ENCODE results near the gene ERCC2. TPM values are rescaled to one million over a fixed set of nuclear protein-coding genes. Genes with fewer than 3 reads are reported as not detected.
A peak's percentile ranks its signal among the peaks of the same experiment; 100 is the strongest.
"Not testable (repeated sequence)": the region's sequence is repeated elsewhere in the genome, so short reads cannot be mapped to it uniquely, and the experiment has no call there.

Gene ERCC2
- total and polyA plus RNA-seq, 5 donors = 9.6 to 15.7 (median 11.5) TPM

DNA sequence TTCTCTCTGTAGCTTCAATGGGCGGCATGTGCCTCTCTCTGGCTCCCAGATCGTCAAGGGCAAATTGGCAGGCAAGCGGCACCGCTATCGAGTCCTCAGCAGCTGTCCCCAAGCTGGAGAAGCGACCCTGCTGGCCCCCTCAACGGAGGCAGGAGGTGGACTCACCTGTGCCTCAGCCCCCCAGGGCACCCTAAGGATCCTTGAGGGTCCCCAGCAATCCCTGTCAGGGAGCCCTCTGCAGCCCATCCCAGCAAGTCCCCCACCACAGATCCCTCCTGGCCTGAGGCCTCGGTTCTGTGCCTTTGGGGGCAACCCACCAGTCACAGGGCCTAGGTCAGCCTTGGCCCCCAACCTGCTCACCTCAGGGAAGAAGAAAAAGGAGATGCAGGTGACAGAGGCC lies 37.7 kb upstream of the ERCC2 start:
- no peak overlapping the region for H3K4me3 ChIP-seq (ENCODE audit: low read length)
- DNase-seq (no peak), ATAC-seq (no peak)
- H3K27ac ChIP-seq (ENCODE audit: low read length) = no peak overlapping the region
- H3K9me3 ChIP-seq (ENCODE audit: control insufficient read depth, low read length) = no peaks in the 10 kb centered on the region
- intact Hi-C loops (cut with DNase I) = no loop called here
- WGBS = 87% methylated on average over 8 of the region's 8 CpGs
- H3K4me1 ChIP-seq (ENCODE audit: control insufficient read depth, insufficient read depth, low read length) = no peaks in the 10 kb centered on the region
- no peaks in the 10 kb centered on the region for H3K27me3 ChIP-seq (ENCODE audit: control insufficient read depth, insufficient read depth)

- DNase-seq; H3K9me3 ChIP-seq (ENCODE audit: control insufficient read depth, low read length); ATAC-seq; H3K4me3 ChIP-seq (ENCODE audit: low read length); intact Hi-C loops (cut with DNase I); H3K27me3 ChIP-seq (ENCODE audit: control insufficient read depth, insufficient read depth); H3K27ac ChIP-seq (ENCODE audit: low read length); H3K4me1 ChIP-seq (ENCODE audit: control insufficient read depth, insufficient read depth, low read length): not testable (repeated sequence)
- WGBS = 85% methylated on average over 5 of the region's 5 CpGs
Measured at GRCh38 chr19:45407585-45407984, 37.2 kb upstream of the ERCC2 start.

- no peak overlapping the region for H3K27ac ChIP-seq (ENCODE audit: low read length)
- ATAC-seq = no peak
- whole genome bisulfite sequencing = 2% methylated on average over 10 of the region's 10 CpGs
Measured at GRCh38 chr19:45407091-45407375, 36.7 kb upstream of the ERCC2 start.

DNA sequence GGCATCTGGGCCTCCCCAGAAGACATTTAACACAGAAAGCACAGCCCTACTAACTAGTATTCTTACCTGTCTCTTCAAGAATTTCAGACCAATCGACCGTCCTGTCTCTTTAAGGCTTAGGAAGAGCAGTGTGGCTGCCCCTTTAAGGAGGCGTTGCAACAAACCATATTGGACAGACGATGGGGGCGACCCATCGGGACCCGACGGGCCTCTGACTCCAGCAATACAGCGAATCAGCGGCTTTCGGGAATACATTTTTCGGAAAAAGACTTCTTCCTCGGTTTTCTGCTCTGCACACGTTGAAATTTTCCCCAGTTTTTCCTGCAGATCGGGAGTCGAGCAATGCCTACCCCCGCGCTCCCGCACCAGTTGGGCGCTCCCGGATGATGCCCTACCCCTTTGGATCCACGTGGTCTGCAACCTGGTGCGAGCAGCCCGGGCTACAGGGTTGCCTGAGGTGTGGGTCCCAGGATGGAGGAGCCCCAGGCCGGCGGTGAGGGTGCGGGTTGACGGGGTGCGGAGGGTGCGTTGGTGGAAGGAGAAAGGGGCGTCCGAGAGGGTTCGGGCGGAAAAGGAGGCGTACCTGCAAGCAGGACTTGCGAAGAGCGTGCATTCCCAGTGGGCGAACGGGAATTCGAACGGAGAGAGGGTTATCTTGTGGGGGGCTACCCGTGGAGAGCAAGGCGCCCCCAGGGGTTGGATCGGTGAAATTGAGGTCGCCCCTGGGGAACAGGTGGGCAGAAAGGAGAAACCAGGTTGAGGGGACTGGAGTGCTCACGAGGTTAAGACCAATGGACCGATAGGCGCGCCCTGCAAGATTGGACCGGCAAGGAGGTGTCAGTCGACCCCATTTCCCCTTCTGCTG lies 36.1 kb upstream of the ERCC2 start, which contains the start of gene POLR1G:
Gene POLR1G, plus strand, starts transcription at position 419 of the 865 bp plus-strand sequence. Its CDS starts 53 bp downstream, at position 472.
- Histone ChIP-seq H3K9me3 (ENCODE audit: control insufficient read depth, low read length) (no peaks in the 10 kb centered on the region), H3K4me3 (ENCODE audit: low read length) (peak within 1 kb of the TSS; percentile 56), H3K27me3 (ENCODE audit: control insufficient read depth, insufficient read depth) (no peaks in the 10 kb centered on the region), H3K27ac (ENCODE audit: low read length) (peak within 1 kb of the TSS; percentile 74), H3K4me1 (ENCODE audit: control insufficient read depth, insufficient read depth, low read length) (no peaks in the 10 kb centered on the region)
- ATAC-seq (peak; percentile 66 to 67), DNase-seq (peak; percentile 81 to 90 (median 88))
- intact Hi-C loops (cut with DNase I) = no loop called here
- WGBS = under 1% methylated on average over 51 of the region's 51 CpGs

More at GRCh38 chr19:45407091-45407375, 36.7 kb upstream of the ERCC2 start:
- DNase-seq = no peak
- peak overlapping the region; percentile 56 for H3K4me3 ChIP-seq (ENCODE audit: low read length)
- H3K27me3 ChIP-seq (ENCODE audit: control insufficient read depth, insufficient read depth) = no peaks in the 10 kb centered on the region
- H3K9me3 ChIP-seq (ENCODE audit: control insufficient read depth, low read length) = no peaks in the 10 kb centered on the region
- no peaks in the 10 kb centered on the region for H3K4me1 ChIP-seq (ENCODE audit: control insufficient read depth, insufficient read depth, low read length)
- intact Hi-C loops (cut with DNase I) = no loop called here

GRCh38 chr19:45405435-45406225 lies 35.3 kb upstream of the ERCC2 start:
- ATAC-seq = peak; percentile 78 to 82
- intact Hi-C loops (cut with DNase I) = no loop called here
- Histone ChIP-seq H3K9me3 (ENCODE audit: control insufficient read depth, low read length) (no peaks in the 10 kb centered on the region), H3K27me3 (ENCODE audit: control insufficient read depth, insufficient read depth) (no peaks in the 10 kb centered on the region), H3K27ac (ENCODE audit: low read length) (peak overlapping the region; percentile 74), H3K4me3 (ENCODE audit: low read length) (peak overlapping the region; percentile 56), H3K4me1 (ENCODE audit: control insufficient read depth, insufficient read depth, low read length) (no peaks in the 10 kb centered on the region)
- DNase-seq = peak; percentile 92 to 96 (median 95)
- WGBS = under 1% methylated on average over 48 of the region's 48 CpGs

GRCh38 chr19:45404557-45405434 lies 34.4 kb upstream of the ERCC2 start, which contains the start of gene PPP1R13L:
Gene PPP1R13L (minus strand): TSS chr19:45405069. CDS start chr19:45398318, 6,751 bp downstream.
- H3K4me3 ChIP-seq (ENCODE audit: low read length) = peak within 1 kb of the TSS; percentile 56

GRCh38 chr19:45403781-45404556 lies 33.6 kb upstream of the ERCC2 start:
- peak; percentile 57 to 88 (median 85) for DNase-seq
- intact Hi-C loops (cut with DNase I) = no loop called here
- Histone ChIP-seq H3K27me3 (ENCODE audit: control insufficient read depth, insufficient read depth) (no peaks in the 10 kb centered on the region), H3K4me3 (ENCODE audit: low read length) (peak overlapping the region; percentile 56), H3K4me1 (ENCODE audit: control insufficient read depth, insufficient read depth, low read length) (no peaks in the 10 kb centered on the region), H3K27ac (ENCODE audit: low read length) (peak overlapping the region; percentile 74), H3K9me3 (ENCODE audit: control insufficient read depth, low read length) (no peaks in the 10 kb centered on the region)
- ATAC-seq = peak; percentile 7 to 17
- whole genome bisulfite sequencing = 25% methylated on average over 25 of the region's 25 CpGs

More at GRCh38 chr19:45404557-45405434, 34.4 kb upstream of the ERCC2 start, which contains the start of gene PPP1R13L:
- intact Hi-C loops (cut with DNase I) = no loop called here
- DNase-seq = peak; percentile 89 to 94 (median 93)
- ATAC-seq = peak; percentile 72 to 73
- Histone ChIP-seq H3K27ac (ENCODE audit: low read length) (peak within 1 kb of the TSS; percentile 74), H3K9me3 (ENCODE audit: control insufficient read depth, low read length) (no peaks in the 10 kb centered on the region), H3K4me1 (ENCODE audit: control insufficient read depth, insufficient read depth, low read length) (no peaks in the 10 kb centered on the region), H3K27me3 (ENCODE audit: control insufficient read depth, insufficient read depth) (no peaks in the 10 kb centered on the region)
- WGBS = 5% methylated on average over 46 of the region's 46 CpGs

- ATAC-seq (no peak), DNase-seq (no peak)
- no peaks in the 10 kb centered on the region for H3K27me3 ChIP-seq (ENCODE audit: control insufficient read depth, insufficient read depth)
- 40% methylated on average over 4 of the region's 4 CpGs for WGBS
- intact Hi-C loops (cut with DNase I) = no loop called here
- H3K27ac ChIP-seq (ENCODE audit: low read length) = peak overlapping the region; percentile 74
- no peaks in the 10 kb centered on the region for H3K9me3 ChIP-seq (ENCODE audit: control insufficient read depth, low read length)
- no peaks in the 10 kb centered on the region for H3K4me1 ChIP-seq (ENCODE audit: control insufficient read depth, insufficient read depth, low read length)
- no peak overlapping the region for H3K4me3 ChIP-seq (ENCODE audit: low read length)
Measured at GRCh38 chr19:45403272-45403671, 32.9 kb upstream of the ERCC2 start.

- DNase-seq (peak; percentile 64 to 85 (median 79)), ATAC-seq (peak in 1 of 2 donors; percentile 2)
- Histone ChIP-seq H3K4me3 (ENCODE audit: low read length) (peak overlapping the region; percentile 6), H3K27ac (ENCODE audit: low read length) (peak overlapping the region; percentile 74), H3K27me3 (ENCODE audit: control insufficient read depth, insufficient read depth) (no peaks in the 10 kb centered on the region), H3K9me3 (ENCODE audit: control insufficient read depth, low read length) (no peaks in the 10 kb centered on the region), H3K4me1 (ENCODE audit: control insufficient read depth, insufficient read depth, low read length) (no peaks in the 10 kb centered on the region)
- 19% methylated on average over 40 of the region's 40 CpGs for WGBS
- intact Hi-C loops (cut with DNase I) = no loop called here
Measured at GRCh38 chr19:45402298-45403061, 32.1 kb upstream of the ERCC2 start.
